ENCODE results near the gene ADCY1.

Gene ADCY1

GRCh38 chr7:45593121-45593541, 19.0 kb downstream of the ADCY1 start:
- no peak for DNase-seq (ENCODE audit: low read depth in 2 of 2)

GRCh38 chr7:45593877-45594276, 19.7 kb downstream of the ADCY1 start:
- no peak for DNase-seq (ENCODE audit: low read depth in 2 of 2)

GRCh38 chr7:45594745-45595535, 20.8 kb downstream of the ADCY1 start:
- no peak for DNase-seq (ENCODE audit: low read depth in 2 of 2)

DNA sequence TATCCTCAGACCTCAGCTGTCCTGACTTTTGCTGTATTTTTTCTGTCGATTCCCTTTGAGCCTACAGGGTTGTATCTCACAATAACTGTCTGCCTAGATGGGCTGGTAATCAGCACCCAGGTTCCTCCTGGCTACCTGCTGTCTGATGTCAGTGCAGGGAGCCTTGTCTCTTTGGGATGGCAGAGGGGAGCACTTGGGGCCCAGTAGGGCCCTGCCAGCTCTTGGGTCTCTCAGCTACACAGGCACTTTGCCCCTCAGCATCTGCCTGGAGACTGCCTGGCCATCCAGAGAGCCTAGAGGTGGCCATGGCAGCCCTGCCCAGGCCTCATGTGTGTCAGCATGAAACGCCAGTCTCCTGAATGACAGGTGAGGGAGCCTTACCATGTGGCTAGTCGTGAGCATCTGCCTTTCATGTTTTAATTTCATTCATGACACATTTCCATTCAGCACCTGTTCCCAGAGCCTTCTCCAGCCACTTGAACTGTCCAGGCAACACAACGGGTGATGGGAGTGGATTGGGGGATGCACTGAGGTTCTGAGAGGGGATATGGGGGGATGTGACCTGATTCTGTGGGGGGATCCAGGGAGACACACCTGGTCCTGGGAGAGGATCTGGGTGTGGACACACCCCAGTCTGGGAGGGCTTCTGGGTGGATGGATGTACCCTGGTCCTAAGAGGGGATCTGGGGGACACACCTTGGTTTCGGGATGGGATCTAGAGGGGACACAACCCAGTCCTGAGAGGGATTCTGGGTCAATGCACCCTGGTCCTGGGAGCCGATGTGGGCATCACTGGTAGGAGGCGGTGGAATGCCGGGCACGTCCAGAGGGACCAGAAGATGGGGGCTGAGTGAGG, 21.9 kb downstream of the ADCY1 start:
- DNase-seq (ENCODE audit: low read depth in 2 of 2): no peak

DNA sequence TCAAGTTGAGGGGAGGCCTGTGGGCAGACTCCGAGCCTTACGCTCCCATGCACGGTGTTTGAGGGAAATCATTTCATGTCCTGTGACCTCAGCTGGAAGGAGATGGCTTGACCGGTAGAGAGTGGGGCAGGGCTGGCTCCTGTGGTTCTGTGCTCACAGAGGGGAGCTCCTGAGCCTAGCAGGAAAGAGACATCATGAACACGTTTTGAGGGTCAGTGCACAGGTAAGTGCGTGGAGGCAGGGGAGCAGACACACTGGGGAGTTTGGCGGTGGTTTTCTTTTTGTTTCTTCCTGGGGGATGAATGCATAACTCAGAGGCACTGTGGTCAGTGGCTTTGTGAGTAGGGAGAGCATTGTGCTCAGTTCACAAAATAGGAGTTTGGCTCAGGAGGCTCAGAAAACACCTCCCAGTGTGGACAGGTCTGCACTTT, 22.5 kb downstream of the ADCY1 start:
- no peak for DNase-seq (ENCODE audit: low read depth in 2 of 2)

GRCh38 chr7:45597286-45597984, 23.3 kb downstream of the ADCY1 start:
- no peak for DNase-seq (ENCODE audit: low read depth in 2 of 2)

DNA sequence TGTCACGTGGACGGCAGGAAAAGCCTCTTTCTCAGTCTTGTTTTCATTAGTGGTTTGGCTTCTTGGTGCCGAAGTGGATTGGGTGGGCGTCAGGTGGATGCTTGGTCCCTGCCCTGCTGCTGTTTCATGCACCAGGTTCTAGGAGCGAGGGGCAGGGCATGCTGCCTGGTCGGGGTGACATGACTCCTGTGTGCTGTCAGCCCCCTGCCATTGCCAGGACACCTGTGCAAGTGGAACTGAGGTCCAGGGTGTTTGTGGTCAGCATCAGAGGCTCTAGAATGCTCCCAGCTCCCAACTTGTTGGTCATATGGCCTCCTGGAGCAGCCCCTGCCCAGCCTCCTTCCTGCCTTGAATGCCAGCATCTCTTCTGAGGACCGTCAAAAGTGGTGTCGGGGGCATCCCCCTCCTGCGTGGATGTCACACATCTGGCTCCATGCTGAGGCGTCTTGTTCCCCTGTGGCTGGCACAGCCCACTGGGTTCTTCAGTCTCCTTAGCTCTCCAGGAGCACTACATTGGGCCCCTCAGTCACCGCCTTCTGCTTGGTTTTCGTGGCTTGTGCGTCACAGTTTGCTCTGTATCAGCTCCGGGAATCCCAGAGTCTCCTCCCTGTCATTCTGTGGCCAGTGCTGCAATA, 24.8 kb downstream of the ADCY1 start:
- DNase-seq (ENCODE audit: low read depth in 2 of 2): no peak

- DNase-seq (ENCODE audit: low read depth in 2 of 2): no peak
Observed at GRCh38 chr7:45599851-45600706, 25.9 kb downstream of the ADCY1 start.

DNA sequence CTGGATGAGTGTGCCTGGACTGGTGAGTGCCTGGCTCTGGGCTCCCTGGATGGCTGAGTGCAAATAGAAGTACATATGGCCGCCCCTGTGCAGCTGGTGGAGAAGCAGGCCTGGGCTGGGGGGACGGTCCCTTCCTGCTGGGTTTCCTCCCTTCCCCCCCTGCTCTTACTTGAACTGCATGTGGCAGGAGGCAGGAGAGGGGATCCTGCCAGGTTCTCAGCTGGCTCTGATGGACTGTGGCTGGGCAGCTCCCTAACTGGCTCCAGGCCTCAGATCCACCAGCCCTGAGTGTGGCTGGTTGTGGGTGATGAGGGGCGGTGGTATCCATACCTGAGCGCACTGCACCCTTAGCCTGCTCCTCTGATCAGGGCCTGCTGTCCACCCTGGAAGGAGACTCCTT, 26.9 kb downstream of the ADCY1 start:
- DNase-seq (ENCODE audit: low read depth in 2 of 2): no peak

- no peak for DNase-seq (ENCODE audit: low read depth in 2 of 2)
Observed at GRCh38 chr7:45601816-45602540, 27.8 kb downstream of the ADCY1 start.

DNA sequence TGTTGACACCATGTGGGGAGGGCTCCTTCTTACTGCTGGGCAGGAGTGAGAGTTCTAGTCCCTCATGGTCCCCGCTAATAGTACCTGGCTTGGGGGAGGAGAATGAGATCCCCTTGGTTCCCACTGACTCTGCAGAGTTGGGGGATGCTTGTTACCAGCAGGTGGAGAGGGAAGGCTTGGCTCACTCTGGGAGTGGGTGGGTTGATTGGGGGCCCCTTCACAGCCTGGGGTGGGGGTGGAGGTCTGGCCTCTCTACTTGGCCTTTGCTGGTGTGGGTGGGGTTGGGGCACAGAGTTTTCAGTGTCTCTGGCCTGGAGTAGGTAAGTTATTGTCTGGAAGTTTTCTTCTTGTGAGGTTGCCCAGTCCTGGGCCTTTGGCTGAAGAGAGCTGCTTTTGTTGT, 31.9 kb downstream of the ADCY1 start:
- DNase-seq (ENCODE audit: low read depth in 2 of 2): no peak

DNA sequence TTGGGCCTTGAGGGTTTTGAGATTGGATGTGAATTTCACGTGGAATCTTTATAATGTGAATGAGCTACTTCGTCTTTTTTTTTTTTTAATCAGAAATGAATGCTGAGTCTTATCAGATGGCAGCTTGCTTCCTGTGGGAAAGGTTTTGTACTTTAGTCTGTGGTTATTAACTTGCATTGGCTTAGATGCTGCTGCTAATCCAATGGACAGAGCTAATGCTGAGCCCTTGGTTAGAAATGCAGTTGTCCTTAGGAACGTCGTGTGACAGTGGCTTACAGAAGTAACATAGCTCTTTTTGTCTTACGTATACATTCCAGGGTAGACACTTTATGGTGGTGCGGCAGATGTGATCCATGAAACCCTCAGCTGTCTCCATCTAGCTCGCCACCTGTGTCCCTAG, 32.8 kb downstream of the ADCY1 start:
- DNase-seq (ENCODE audit: low read depth in 2 of 2): no peak

- DNase-seq (ENCODE audit: low read depth in 2 of 2): no peak
Observed at GRCh38 chr7:45609180-45609579, 35.0 kb downstream of the ADCY1 start.

DNA sequence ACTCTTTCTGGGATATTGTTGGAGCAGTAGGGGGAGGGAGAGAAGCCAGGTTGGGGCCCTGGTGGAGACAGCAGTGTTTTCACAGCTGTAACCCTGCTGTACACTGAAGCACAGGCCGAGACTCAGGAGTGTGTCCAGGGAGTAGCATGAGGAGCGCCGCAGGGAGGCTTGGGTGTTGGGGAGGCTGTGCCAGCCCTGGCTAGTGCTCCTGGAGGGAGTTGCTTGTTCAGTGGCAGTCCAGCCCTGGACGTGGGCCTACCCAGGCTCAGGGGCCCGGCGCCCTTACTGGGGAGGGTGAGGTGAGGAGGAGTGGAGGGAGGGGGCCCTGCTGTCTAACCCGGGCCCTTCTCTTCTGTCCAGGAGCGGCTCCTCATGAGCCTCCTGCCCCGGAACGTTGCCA, 35.9 kb downstream of the ADCY1 start:
- DNase-seq (ENCODE audit: low read depth in 2 of 2): no peak

- no peak for DNase-seq (ENCODE audit: low read depth in 2 of 2)
Observed at GRCh38 chr7:45610660-45611299, 36.6 kb downstream of the ADCY1 start.

- no peak for DNase-seq (ENCODE audit: low read depth in 2 of 2)
Observed at GRCh38 chr7:45617166-45617565, 43.0 kb downstream of the ADCY1 start.

GRCh38 chr7:45622058-45622457, 47.9 kb downstream of the ADCY1 start:
- no peak for DNase-seq (ENCODE audit: low read depth in 2 of 2)

DNA sequence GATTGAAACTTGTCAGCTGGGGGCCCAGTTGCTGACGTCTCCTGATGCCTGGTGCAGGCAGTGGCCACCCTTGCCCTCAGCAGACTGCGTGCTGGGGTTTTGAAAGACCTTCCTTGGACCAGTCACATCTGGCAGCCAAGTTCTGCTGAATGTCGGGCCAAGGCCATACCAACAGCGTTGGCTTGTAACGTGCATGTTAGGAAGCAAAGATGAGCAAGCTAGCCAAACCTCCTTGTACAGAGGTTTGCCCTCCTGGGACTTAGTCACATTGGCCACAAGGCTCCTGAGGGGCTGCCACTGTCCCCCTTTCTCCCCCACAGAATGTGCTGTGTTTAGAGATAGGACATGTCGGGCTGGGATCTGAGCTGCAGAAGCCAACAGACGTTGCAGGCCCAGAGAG, 49.0 kb downstream of the ADCY1 start:
- no peak for DNase-seq (ENCODE audit: low read depth in 2 of 2)

- no peak for DNase-seq (ENCODE audit: low read depth in 2 of 2)
Observed at GRCh38 chr7:45623740-45624391, 49.7 kb downstream of the ADCY1 start.
